Measurements from ENCODE around the gene PLXNA4. TPM values are rescaled to one million over a fixed set of nuclear protein-coding genes. Genes with fewer than 3 reads are reported as not detected.

The PLXNA4 gene
- total and polyA plus RNA-seq, 2 experiments from 2014 or later = 0.08 to 0.80 TPM

DNA sequence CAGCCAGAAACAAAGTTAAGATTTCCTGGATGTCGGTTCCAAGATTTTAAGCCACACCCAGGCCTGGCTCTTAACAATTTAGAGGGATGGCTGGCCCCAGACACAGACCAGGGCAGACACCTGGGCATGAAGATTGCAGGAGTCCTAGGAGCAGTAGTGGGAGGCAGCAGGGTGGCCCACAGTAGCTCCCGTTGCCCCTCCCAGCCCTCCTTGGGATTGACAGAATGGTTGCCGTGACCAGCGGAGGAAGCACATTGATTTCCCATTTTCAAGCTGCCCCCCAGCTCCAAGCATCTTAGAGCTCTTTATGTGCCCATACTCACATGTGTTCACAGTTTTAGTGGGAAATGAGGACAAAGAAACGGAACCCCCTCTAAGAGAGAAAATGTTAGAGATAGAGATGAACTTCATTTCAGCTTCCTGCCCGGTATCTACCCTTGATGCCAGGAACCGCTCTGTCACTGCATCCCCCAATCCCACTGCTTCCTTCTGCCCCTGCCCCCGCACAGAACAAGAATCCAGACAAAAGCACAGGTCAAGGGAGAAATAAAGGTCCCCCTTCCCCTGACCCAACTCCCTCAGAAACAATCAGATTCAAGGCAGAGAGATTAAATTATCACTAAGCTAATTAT is 101.1 kb downstream of the PLXNA4 start:
- no peak overlapping the region for H3K27ac ChIP-seq (ENCODE audit: low read depth)
- DNase-seq (ENCODE audit: low spot score) (peak; percentile 18), ATAC-seq (peak; percentile 61)
- H3F3A ChIP-seq (replicated peaks; ENCODE audit: low read depth) = no peaks in the 10 kb centered on the region
- no peaks in the 10 kb centered on the region for H3K36me3 Mint-ChIP-seq (ENCODE audit: low read depth)
- no peaks in the 10 kb centered on the region for H3K9me2 ChIP-seq (ENCODE audit: insufficient read depth)
- no peaks in the 10 kb centered on the region for H3K36me3 ChIP-seq (ENCODE audit: insufficient read depth)
- TF ChIP-seq ZNF114 (CRISPR knock-in tag; IDR thresholded peaks at IDR 0.05) = no peak
- no peak for TF ChIP-seq JUNB (IDR thresholded peaks at IDR 0.05; ENCODE audit: unreplicated experiment)
- no peak for TF ChIP-seq POLR2AphosphoS5 (IDR thresholded peaks at IDR 0.05; ENCODE audit: low read depth)
- TF ChIP-seq EZH2 (IDR thresholded peaks at IDR 0.05; ENCODE audit: low read depth, unreplicated experiment) = no peak
- TF ChIP-seq, protein P1, sequence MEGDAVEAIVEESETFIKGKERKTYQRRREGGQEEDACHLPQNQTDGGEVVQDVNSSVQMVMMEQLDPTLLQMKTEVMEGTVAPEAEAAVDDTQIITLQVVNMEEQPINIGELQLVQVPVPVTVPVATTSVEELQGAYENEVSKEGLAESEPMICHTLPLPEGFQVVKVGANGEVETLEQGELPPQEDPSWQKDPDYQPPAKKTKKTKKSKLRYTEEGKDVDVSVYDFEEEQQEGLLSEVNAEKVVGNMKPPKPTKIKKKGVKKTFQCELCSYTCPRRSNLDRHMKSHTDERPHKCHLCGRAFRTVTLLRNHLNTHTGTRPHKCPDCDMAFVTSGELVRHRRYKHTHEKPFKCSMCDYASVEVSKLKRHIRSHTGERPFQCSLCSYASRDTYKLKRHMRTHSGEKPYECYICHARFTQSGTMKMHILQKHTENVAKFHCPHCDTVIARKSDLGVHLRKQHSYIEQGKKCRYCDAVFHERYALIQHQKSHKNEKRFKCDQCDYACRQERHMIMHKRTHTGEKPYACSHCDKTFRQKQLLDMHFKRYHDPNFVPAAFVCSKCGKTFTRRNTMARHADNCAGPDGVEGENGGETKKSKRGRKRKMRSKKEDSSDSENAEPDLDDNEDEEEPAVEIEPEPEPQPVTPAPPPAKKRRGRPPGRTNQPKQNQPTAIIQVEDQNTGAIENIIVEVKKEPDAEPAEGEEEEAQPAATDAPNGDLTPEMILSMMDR (conservative IDR thresholded peaks at IDR 0.05; ENCODE audit: low read depth in 2 of 2) = no peak
- no peak for TF ChIP-seq EZH2phosphoT487 (IDR thresholded peaks at IDR 0.05; ENCODE audit: unreplicated experiment)
- H3K27me3 Mint-ChIP-seq (ENCODE audit: insufficient read depth, low read depth, poor library complexity) = peaks cover 2% of the 10 kb centered on the region
- H4K20me1 ChIP-seq (replicated peaks; ENCODE audit: insufficient read depth) = no peaks in the 10 kb centered on the region
- peak overlapping the region; percentile 48 for H3K4me3 Mint-ChIP-seq
- H3K4me2 ChIP-seq = peak overlapping the region; percentile 64
- H3K9me3 Mint-ChIP-seq = no peaks in the 10 kb centered on the region
- no peaks in the 10 kb centered on the region for H3K79me2 ChIP-seq (replicated peaks; ENCODE audit: insufficient read depth)
- H3K27ac Mint-ChIP-seq = no peak overlapping the region
- peak overlapping the region; percentile 83 for H2AFZ ChIP-seq
- no peaks in the 10 kb centered on the region for H3K27me3 ChIP-seq (ENCODE audit: insufficient read depth)
- peaks cover 43% of the 10 kb centered on the region for H3K4me1 Mint-ChIP-seq
- H3K4me1 ChIP-seq (ENCODE audit: insufficient read depth) = peaks cover 24% of the 10 kb centered on the region
- peak overlapping the region; percentile 29 for H3K4me3 ChIP-seq

GRCh38 chr7:132472463-132473120 is 103.7 kb downstream of the PLXNA4 start:
- no peak for TF ChIP-seq STAT1 (IDR thresholded peaks at IDR 0.05; ENCODE audit: unreplicated experiment)
- Histone ChIP-seq H2AFZ (no peak overlapping the region), H3K36me3 (ENCODE audit: insufficient read depth) (no peaks in the 10 kb centered on the region), H3K9me2 (ENCODE audit: insufficient read depth) (peaks cover 3% of the 10 kb centered on the region; the same call in 1 of the 2 replicates), H4K20me1 (replicated peaks; ENCODE audit: insufficient read depth) (no peaks in the 10 kb centered on the region), H3K4me1 (ENCODE audit: insufficient read depth) (peaks cover 24% of the 10 kb centered on the region), H3K4me3 (no peak overlapping the region), H3K4me2 (no peak overlapping the region), H3F3A (replicated peaks; ENCODE audit: low read depth) (no peaks in the 10 kb centered on the region), H3K27me3 (ENCODE audit: insufficient read depth) (no peaks in the 10 kb centered on the region), H3K79me2 (replicated peaks; ENCODE audit: insufficient read depth) (no peaks in the 10 kb centered on the region), H3K27ac (ENCODE audit: low read depth) (no peak overlapping the region)
- Mint-ChIP-seq H3K4me3 (no peak overlapping the region), H3K4me1 (peaks cover 43% of the 10 kb centered on the region), H3K27ac (no peak overlapping the region), H3K36me3 (ENCODE audit: low read depth) (no peaks in the 10 kb centered on the region), H3K9me3 (no peaks in the 10 kb centered on the region), H3K27me3 (ENCODE audit: insufficient read depth, low read depth, poor library complexity) (peaks cover 2% of the 10 kb centered on the region)
- DNase-seq (ENCODE audit: low spot score) (no peak), ATAC-seq (no peak)

- peaks cover 24% of the 10 kb centered on the region for H3K4me1 ChIP-seq (ENCODE audit: insufficient read depth)
- H2AFZ ChIP-seq = no peak overlapping the region
- no peaks in the 10 kb centered on the region for H3K79me2 ChIP-seq (replicated peaks; ENCODE audit: insufficient read depth)
- no peaks in the 10 kb centered on the region for H3F3A ChIP-seq (replicated peaks; ENCODE audit: low read depth)
- Mint-ChIP-seq H3K27ac (no peak overlapping the region), H3K4me3 (no peak overlapping the region), H3K9me3 (no peaks in the 10 kb centered on the region), H3K36me3 (ENCODE audit: low read depth) (no peaks in the 10 kb centered on the region), H3K4me1 (peaks cover 43% of the 10 kb centered on the region), H3K27me3 (ENCODE audit: insufficient read depth, low read depth, poor library complexity) (peaks cover 4% of the 10 kb centered on the region)
- no peak overlapping the region for H3K27ac ChIP-seq (ENCODE audit: low read depth)
- no peak overlapping the region for H3K4me3 ChIP-seq
- H3K4me2 ChIP-seq = no peak overlapping the region
- ATAC-seq = no peak
- no peaks in the 10 kb centered on the region for H3K27me3 ChIP-seq (ENCODE audit: insufficient read depth)
- no peaks in the 10 kb centered on the region for H3K36me3 ChIP-seq (ENCODE audit: insufficient read depth)
- peaks cover 3% of the 10 kb centered on the region; the same call in 1 of the 2 replicates for H3K9me2 ChIP-seq (ENCODE audit: insufficient read depth)
- DNase-seq (ENCODE audit: low spot score) = no peak
- no peaks in the 10 kb centered on the region for H4K20me1 ChIP-seq (replicated peaks; ENCODE audit: insufficient read depth)
- TF ChIP-seq REST (IDR thresholded peaks at IDR 0.05; ENCODE audit: unreplicated experiment) (no peak), EZH2phosphoT487 (IDR thresholded peaks at IDR 0.05; ENCODE audit: unreplicated experiment) (no peak), EZH2 (IDR thresholded peaks at IDR 0.05; ENCODE audit: low read depth, unreplicated experiment) (no peak)
Measured at GRCh38 chr7:132471515-132471914, 104.8 kb downstream of the PLXNA4 start.

Data from GM23338 (cell line).